T-helper 17 cell (primary cell): ENCODE measurements around the gene ACTR3C. TPM values are rescaled to one million over a fixed set of nuclear protein-coding genes. Genes with fewer than 3 reads are reported as not detected.

Source experiments
- total RNA-seq, 4 donors: library from RNA in 2 of 4; stranded (reverse) in 2 of 4; gene quantifications; one replicate each; pipeline ENCODE4 v1.2.3 and lab custom pipeline; 2022 to 2026

ACTR3C gene
- total RNA-seq, 2 donors from 2014 or later = 6.0 to 10.2 TPM

Other genes with a start within 250 kb of the ACTR3C start
- 1 to 10 TPM; 6.4 to 6.9 TPM for gene LRRC61, start 190 bp downstream of the ACTR3C start, total RNA-seq
- not detected for gene RARRES2, start 18.1 kb upstream of the ACTR3C start, total RNA-seq
- gene REPIN1, start 45.3 kb upstream of the ACTR3C start, total RNA-seq = 10 to 100 TPM; 43.0 to 49.8 TPM
- 1 to 10 TPM; 1.4 to 2.1 TPM for gene ZNF775, start 55.8 kb upstream of the ACTR3C start, total RNA-seq
- 10 to 100 TPM in 1 of 2 donors, 1 to 10 TPM in 1; 8.1 to 12.0 TPM for gene GIMAP8, start 127.1 kb upstream of the ACTR3C start, total RNA-seq
- gene GIMAP7, start 191.3 kb upstream of the ACTR3C start, total RNA-seq = 10 to 100 TPM; 62.7 to 68.3 TPM
- gene GIMAP4, start 243.8 kb upstream of the ACTR3C start, total RNA-seq = 100 to 1,000 TPM in 1 of 2 donors, 10 to 100 TPM in 1; 62.1 to 113 TPM